HG03060 (cell line): Measurements from ENCODE around the gene ASCL3.
"Not testable (repeated sequence)": the region's sequence is repeated elsewhere in the genome, so short reads cannot be mapped to it uniquely, and the experiment has no call there.

Source experiments
- ATAC-seq: cut with Tn5 transposase; IDR thresholded peaks from one replicate; pipeline ENCODE4 v1.9.1; 2021; ENCODE audit warnings: low read depth, moderate number of reproducible peaks; ENCODE audit not compliant: unreplicated experiment

Gene ASCL3

GRCh38 chr11:8948886-8949285, 6.1 kb upstream of the ASCL3 start:
- ATAC-seq = no peak

- ATAC-seq = no peak
These were observed 4.6 kb upstream of the ASCL3 start for GRCh38 chr11:8947230-8947943.

- ATAC-seq = no peak
These were observed 1.3 kb downstream of the ASCL3 start for GRCh38 chr11:8941341-8942103.

- ATAC-seq = no peak
These were observed 5.2 kb downstream of the ASCL3 start for GRCh38 chr11:8937659-8938058.

GRCh38 chr11:8937159-8937558, 5.7 kb downstream of the ASCL3 start:
- peak; percentile 73 for ATAC-seq

- ATAC-seq = not testable (repeated sequence)
These were observed 7.0 kb downstream of the ASCL3 start for GRCh38 chr11:8935789-8936188.

- no peak for ATAC-seq
These were observed 7.9 kb downstream of the ASCL3 start for GRCh38 chr11:8934742-8935488.

- no peak for ATAC-seq
These were observed 8.9 kb downstream of the ASCL3 start for GRCh38 chr11:8933931-8934330.

GRCh38 chr11:8932564-8933180, 10.1 kb downstream of the ASCL3 start, which contains the start of gene C11orf16:
TSS of gene C11orf16 (minus strand) at chr11:8932947. CDS start at chr11:8932308, 639 bp downstream.
- ATAC-seq = no peak

- no peak for ATAC-seq
These were observed 12.2 kb downstream of the ASCL3 start for GRCh38 chr11:8930456-8931175.

- no peak for ATAC-seq
These were observed 13.7 kb downstream of the ASCL3 start for GRCh38 chr11:8928981-8929615.

GRCh38 chr11:8928205-8928604, 14.6 kb downstream of the ASCL3 start:
- no peak for ATAC-seq

- no peak for ATAC-seq
These were observed 15.6 kb downstream of the ASCL3 start for GRCh38 chr11:8927233-8927632.

- ATAC-seq = no peak
These were observed 16.6 kb downstream of the ASCL3 start for GRCh38 chr11:8926236-8926635.

- ATAC-seq = no peak
These were observed 17.1 kb downstream of the ASCL3 start for GRCh38 chr11:8925711-8926110.

- no peak for ATAC-seq
These were observed 20.1 kb downstream of the ASCL3 start for GRCh38 chr11:8922691-8923090.

- ATAC-seq = no peak
These were observed 25.5 kb downstream of the ASCL3 start for GRCh38 chr11:8917157-8917825.

GRCh38 chr11:8914661-8915018, 28.2 kb downstream of the ASCL3 start:
- no peak for ATAC-seq

- ATAC-seq = no peak
These were observed 28.7 kb downstream of the ASCL3 start for GRCh38 chr11:8913961-8914660.
